22Rv1 (cell line): ENCODE measurements around the gene ARF6.

ENCODE experiments used
- H3K27ac ChIP-seq: fragments of 450-650 bp; 2 replicates; pipeline ENCODE4 v1.5.1; 2017
- CTCF ChIP-seq: fragments of 450-650 bp; IDR thresholded peaks from 2 replicates; pipeline ENCODE4 v1.5.1; 2017; ENCODE audit warnings: mild to moderate bottlenecking
- ZFX ChIP-seq: fragments of 450-650 bp; IDR thresholded peaks from 2 replicates; pipeline ENCODE4 v1.6.1; 2017; ENCODE audit warnings: antibody characterized with exemption, borderline replicate concordance

The ARF6 gene

GRCh38 chr14:49926803-49927202 is 33.9 kb downstream of the ARF6 start:
- TF ChIP-seq ZFX = no peak
- no peak for TF ChIP-seq CTCF

GRCh38 chr14:49928015-49928414 is 35.1 kb downstream of the ARF6 start:
- H3K27ac ChIP-seq = no peak overlapping the region
- TF ChIP-seq ZFX (no peak), CTCF (no peak)

More at GRCh38 chr14:49926803-49927202, 33.9 kb downstream of the ARF6 start:
- H3K27ac ChIP-seq = no peak overlapping the region

- TF ChIP-seq ZFX (no peak), CTCF (no peak)
- no peak overlapping the region for H3K27ac ChIP-seq
Observed at GRCh38 chr14:49930720-49931119, 37.8 kb downstream of the ARF6 start.

- TF ChIP-seq CTCF = no peak
- no peak overlapping the region for H3K27ac ChIP-seq
Observed at GRCh38 chr14:49931523-49931922, 38.6 kb downstream of the ARF6 start.

- TF ChIP-seq ZFX (no peak), CTCF (no peak)
- H3K27ac ChIP-seq = no peak overlapping the region
Observed at GRCh38 chr14:49933128-49933527, 40.2 kb downstream of the ARF6 start.

GRCh38 chr14:49933704-49934103 is 40.8 kb downstream of the ARF6 start:
- H3K27ac ChIP-seq = no peak overlapping the region
- no peak for TF ChIP-seq CTCF
- no peak for TF ChIP-seq ZFX

GRCh38 chr14:49934646-49935045 is 41.8 kb downstream of the ARF6 start:
- no peak for TF ChIP-seq CTCF
- no peak for TF ChIP-seq ZFX
- no peak overlapping the region for H3K27ac ChIP-seq
